Muscle layer of colon (tissue), 2 donors: ENCODE results near the gene CTNNAL1.

Experiments
- H3K27ac ChIP-seq: one replicate; pipeline ENCODE4 v1.7.0; 2013; ENCODE audit warnings: low read depth, mild to moderate bottlenecking, low read length, moderate library complexity
- H3K27me3 ChIP-seq, 2 donors: one replicate each; pipeline ENCODE4 v1.7.0; 2013; ENCODE audit warnings: low read length in 2 of 2, mild to moderate bottlenecking in 2 of 2; ENCODE audit not compliant: insufficient read depth in 2 of 2, control insufficient read depth in 1 of 2
- H3K36me3 ChIP-seq: one replicate; pipeline ENCODE4 v1.7.0; 2013; ENCODE audit warnings: mild to moderate bottlenecking, low read length; ENCODE audit not compliant: insufficient read depth
- H3K4me1 ChIP-seq: one replicate; pipeline ENCODE4 v1.7.0; 2013; ENCODE audit warnings: mild to moderate bottlenecking, low read length; ENCODE audit not compliant: insufficient read depth
- H3K4me3 ChIP-seq, 2 donors: one replicate each; pipeline ENCODE4 v1.7.0; 2013; ENCODE audit warnings: low read length in 2 of 2, low read depth in 1 of 2, mild to moderate bottlenecking in 1 of 2, moderate library complexity in 1 of 2
- H3K9ac ChIP-seq: one replicate; pipeline ENCODE4 v1.7.0; 2013; ENCODE audit warnings: low read length
- H3K9me3 ChIP-seq: one replicate; pipeline ENCODE4 v1.7.0; 2013; ENCODE audit warnings: mild to moderate bottlenecking, low read length
- donor health status: abdominal sarcoma.
- donor health status: Adenocarcinoma of cecum.

The CTNNAL1 gene

GRCh38 chr9:108894225-108894997 is 118.9 kb downstream of the CTNNAL1 start:
- Histone ChIP-seq H3K27ac (no peak overlapping the region), H3K9me3 (no peaks in the 10 kb centered on the region), H3K27me3 (no peaks in the 10 kb centered on the region), H3K4me3 (no peak overlapping the region), H3K36me3 (peaks cover 81% of the 10 kb centered on the region), H3K9ac (no peak overlapping the region), H3K4me1 (no peaks in the 10 kb centered on the region)
